Measurements from ENCODE around the gene LRRC8B. TPM values are rescaled to one million over a fixed set of nuclear protein-coding genes. Genes with fewer than 3 reads are reported as not detected.
"Not testable (repeated sequence)": the region's sequence is repeated elsewhere in the genome, so short reads cannot be mapped to it uniquely, and the experiment has no call there.

LRRC8B gene
- total RNA-seq, 3 donors from 2014 or later: 11.5 to 25.3 (median 12.3) TPM

- Histone ChIP-seq H3K27ac (no peak overlapping the region), H3K36me3 (no peaks in the 10 kb centered on the region), H3K9me3 (no peaks in the 10 kb centered on the region), H3K27me3 (no peaks in the 10 kb centered on the region), H3K4me3 (no peak overlapping the region), H3K4me1 (no peaks in the 10 kb centered on the region)
- DNase-seq (ENCODE audit: low spot score in 2 of 2): no peak
- no peak for TF ChIP-seq CTCF (IDR thresholded peaks at IDR 0.05)
- TF ChIP-seq POLR2A (IDR thresholded peaks at IDR 0.05): no peak
- TF ChIP-seq POLR2AphosphoS5 (IDR thresholded peaks at IDR 0.05): no peak
- intact Hi-C loops (cut with DNase I; ENCODE audit: low total_unique reads): no loop called here
These were observed 64.9 kb downstream of the LRRC8B start for GRCh38 chr1:89589515-89589914.

- no peaks in the 10 kb centered on the region for H3K4me1 ChIP-seq
- intact Hi-C loops (cut with DNase I; ENCODE audit: low total_unique reads): no loop called here
- DNase-seq (ENCODE audit: low spot score in 2 of 2): no peak
- TF ChIP-seq POLR2AphosphoS5 (IDR thresholded peaks at IDR 0.05) (no peak), CTCF (IDR thresholded peaks at IDR 0.05) (no peak), POLR2A (IDR thresholded peaks at IDR 0.05) (no peak)
- no peaks in the 10 kb centered on the region for H3K36me3 ChIP-seq
- no peak overlapping the region for H3K4me3 ChIP-seq
- no peaks in the 10 kb centered on the region for H3K9me3 ChIP-seq
- no peaks in the 10 kb centered on the region for H3K27me3 ChIP-seq
- peak overlapping the region; percentile 37 to 62 for H3K27ac ChIP-seq
These were observed 65.9 kb downstream of the LRRC8B start for GRCh38 chr1:89590341-89591080.

- intact Hi-C loops (cut with DNase I; ENCODE audit: low total_unique reads); H3K27me3 ChIP-seq; H3K9me3 ChIP-seq; H3K4me1 ChIP-seq; H3K4me3 ChIP-seq; DNase-seq (ENCODE audit: low spot score in 2 of 2); H3K36me3 ChIP-seq; H3K27ac ChIP-seq: not testable (repeated sequence)
These were observed 68.3 kb downstream of the LRRC8B start for GRCh38 chr1:89592861-89593302.

- Histone ChIP-seq H3K4me3 (no peak overlapping the region), H3K27ac (no peak overlapping the region), H3K9me3 (no peaks in the 10 kb centered on the region), H3K27me3 (no peaks in the 10 kb centered on the region), H3K36me3 (no peaks in the 10 kb centered on the region), H3K4me1 (no peaks in the 10 kb centered on the region)
- DNase-seq (ENCODE audit: low spot score in 2 of 2): no peak
- TF ChIP-seq CTCF (IDR thresholded peaks at IDR 0.05) (no peak), POLR2A (IDR thresholded peaks at IDR 0.05) (no peak)
- intact Hi-C loops (cut with DNase I; ENCODE audit: low total_unique reads): no loop called here
These were observed 69.6 kb downstream of the LRRC8B start for GRCh38 chr1:89594096-89594740.

GRCh38 chr1:89596698-89597097 is 72.1 kb downstream of the LRRC8B start:
- H3K36me3 ChIP-seq: no peaks in the 10 kb centered on the region
- TF ChIP-seq CTCF (IDR thresholded peaks at IDR 0.05): no peak
- no peak for TF ChIP-seq POLR2AphosphoS5 (IDR thresholded peaks at IDR 0.05)
- no peak for TF ChIP-seq POLR2A (IDR thresholded peaks at IDR 0.05)
- H3K9me3 ChIP-seq: no peaks in the 10 kb centered on the region
- H3K4me1 ChIP-seq: no peaks in the 10 kb centered on the region
- intact Hi-C loops (cut with DNase I; ENCODE audit: low total_unique reads): loop anchor here (2.0 kb wide), 1 partner anchor 54 kb away; no protein-coding TSS in a partner anchor
- H3K27me3 ChIP-seq: no peaks in the 10 kb centered on the region
- H3K4me3 ChIP-seq: no peak overlapping the region
- H3K27ac ChIP-seq: no peak overlapping the region
- DNase-seq (ENCODE audit: low spot score in 2 of 2): no peak

Measured in breast epithelium (tissue), 4 donors.